ENCODE data around the gene IQCH. TPM values are rescaled to one million over a fixed set of nuclear protein-coding genes. Genes with fewer than 3 reads are reported as not detected.

Gene IQCH
- total RNA-seq, 2 experiments from 2014 or later, result 1.2 to 1.7 TPM

GRCh38 chr15:67389975-67390374, 135.4 kb downstream of the IQCH start:
- Mint-ChIP-seq H3K4me1 (ENCODE audit: low read depth) (no peaks in the 10 kb centered on the region), H3K27me3 (peaks cover 6% of the 10 kb centered on the region), H3K36me3 (ENCODE audit: low read depth) (no peaks in the 10 kb centered on the region), H3K9me3 (no peaks in the 10 kb centered on the region), H3K4me3 (no peak overlapping the region), H3K27ac (no peak overlapping the region)
- POLR2A ChIA-PET, result no interaction called here
- intact Hi-C loops (cut with micrococcal nuclease), result no loop called here
- DNase-seq (no peak), ATAC-seq (no peak)
- CTCF ChIA-PET, result no interaction called here
- TF ChIP-seq, protein P1, sequence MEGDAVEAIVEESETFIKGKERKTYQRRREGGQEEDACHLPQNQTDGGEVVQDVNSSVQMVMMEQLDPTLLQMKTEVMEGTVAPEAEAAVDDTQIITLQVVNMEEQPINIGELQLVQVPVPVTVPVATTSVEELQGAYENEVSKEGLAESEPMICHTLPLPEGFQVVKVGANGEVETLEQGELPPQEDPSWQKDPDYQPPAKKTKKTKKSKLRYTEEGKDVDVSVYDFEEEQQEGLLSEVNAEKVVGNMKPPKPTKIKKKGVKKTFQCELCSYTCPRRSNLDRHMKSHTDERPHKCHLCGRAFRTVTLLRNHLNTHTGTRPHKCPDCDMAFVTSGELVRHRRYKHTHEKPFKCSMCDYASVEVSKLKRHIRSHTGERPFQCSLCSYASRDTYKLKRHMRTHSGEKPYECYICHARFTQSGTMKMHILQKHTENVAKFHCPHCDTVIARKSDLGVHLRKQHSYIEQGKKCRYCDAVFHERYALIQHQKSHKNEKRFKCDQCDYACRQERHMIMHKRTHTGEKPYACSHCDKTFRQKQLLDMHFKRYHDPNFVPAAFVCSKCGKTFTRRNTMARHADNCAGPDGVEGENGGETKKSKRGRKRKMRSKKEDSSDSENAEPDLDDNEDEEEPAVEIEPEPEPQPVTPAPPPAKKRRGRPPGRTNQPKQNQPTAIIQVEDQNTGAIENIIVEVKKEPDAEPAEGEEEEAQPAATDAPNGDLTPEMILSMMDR (IDR thresholded peaks at IDR 0.05), result no peak

DNA sequence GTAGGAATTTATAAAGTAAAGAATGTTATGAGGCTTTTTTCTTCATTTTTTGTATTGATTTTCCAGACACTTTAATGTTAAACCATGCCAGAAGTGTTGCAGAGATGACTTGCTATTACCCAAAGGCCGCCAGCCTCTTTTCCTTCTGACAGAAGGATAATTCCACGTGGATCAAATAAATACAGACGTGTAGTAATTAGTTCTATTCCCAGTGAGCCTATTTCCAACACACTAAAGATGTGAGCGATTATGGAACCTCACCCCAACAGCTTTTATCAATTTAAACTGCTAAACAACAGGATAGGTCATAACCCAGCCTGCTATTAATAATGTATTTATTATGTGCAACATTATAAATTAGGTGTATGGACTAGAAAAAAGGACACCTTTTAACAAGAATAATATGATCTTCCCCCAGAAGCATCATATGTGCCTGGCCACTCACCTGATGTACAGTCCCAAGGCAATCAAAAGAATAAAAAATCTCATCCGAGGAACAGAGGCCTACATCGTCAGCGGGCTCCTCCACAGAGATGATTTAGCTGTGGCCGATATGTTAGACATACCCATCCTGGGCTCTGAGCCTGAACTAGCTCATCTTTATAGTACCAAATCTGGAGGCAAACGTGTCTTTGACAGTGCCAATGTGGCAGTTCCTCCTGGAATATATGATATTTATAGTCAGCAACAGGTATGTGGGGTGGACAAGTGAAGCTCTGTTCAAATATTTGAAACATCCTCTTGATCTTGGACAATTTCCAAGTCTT, 140.5 kb downstream of the IQCH start:
- Mint-ChIP-seq H3K4me1 (ENCODE audit: low read depth) (no peaks in the 10 kb centered on the region), H3K9me3 (no peaks in the 10 kb centered on the region), H3K36me3 (ENCODE audit: low read depth) (no peaks in the 10 kb centered on the region), H3K4me3 (no peak overlapping the region), H3K27ac (no peak overlapping the region), H3K27me3 (no peaks in the 10 kb centered on the region)
- intact Hi-C loops (cut with micrococcal nuclease), result no loop called here
- TF ChIP-seq, protein P1 (IDR thresholded peaks at IDR 0.05), result no peak
- no peak for DNase-seq
- ChIA-PET CTCF (no interaction called here), POLR2A (no interaction called here)
- no peak for ATAC-seq

GRCh38 chr15:67396114-67396513, 141.5 kb downstream of the IQCH start:
- intact Hi-C loops (cut with micrococcal nuclease), result no loop called here
- no peaks in the 10 kb centered on the region for H3K9me3 Mint-ChIP-seq
- no peaks in the 10 kb centered on the region for H3K36me3 Mint-ChIP-seq (ENCODE audit: low read depth)
- TF ChIP-seq, protein P1 (IDR thresholded peaks at IDR 0.05), result no peak
- no peak overlapping the region for H3K27ac Mint-ChIP-seq
- no peaks in the 10 kb centered on the region for H3K4me1 Mint-ChIP-seq (ENCODE audit: low read depth)
- no peak for DNase-seq
- H3K4me3 Mint-ChIP-seq, result no peak overlapping the region
- ATAC-seq, result no peak
- CTCF ChIA-PET, result interaction anchor here (1.0 to 1.5 kb wide), 3 partner anchors 12 to 62 kb away, joined by 3 to 7 read pairs (median 5); no protein-coding TSS in a partner anchor
- no peaks in the 10 kb centered on the region for H3K27me3 Mint-ChIP-seq
- POLR2A ChIA-PET, result no interaction called here

DNA sequence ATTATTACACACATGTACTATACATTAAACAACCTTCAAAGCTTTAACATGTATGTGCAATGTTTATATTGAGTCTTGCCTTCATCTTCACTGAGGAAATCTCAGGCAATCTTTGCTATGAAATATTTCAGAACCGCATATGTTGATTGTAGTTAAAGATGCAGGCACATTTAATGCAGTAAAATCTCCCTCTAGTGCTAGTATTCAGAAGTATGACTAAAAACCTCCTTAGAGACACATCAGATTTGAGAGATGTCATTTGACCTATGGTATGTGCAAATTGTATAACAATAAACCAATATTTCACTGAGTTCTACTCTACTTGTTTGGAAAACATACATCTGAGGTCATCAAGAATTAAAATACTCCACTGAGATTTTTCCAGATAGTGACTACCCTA, 142.6 kb downstream of the IQCH start:
- CTCF ChIA-PET, result interaction anchor here (1.0 to 1.5 kb wide), 3 partner anchors 11 to 61 kb away, joined by 3 to 7 read pairs (median 5); no protein-coding TSS in a partner anchor
- Mint-ChIP-seq H3K4me3 (no peak overlapping the region), H3K36me3 (ENCODE audit: low read depth) (no peaks in the 10 kb centered on the region), H3K27ac (no peak overlapping the region), H3K9me3 (no peaks in the 10 kb centered on the region), H3K4me1 (ENCODE audit: low read depth) (no peaks in the 10 kb centered on the region), H3K27me3 (no peaks in the 10 kb centered on the region)
- POLR2A ChIA-PET, result no interaction called here
- no peak for DNase-seq
- no peak for ATAC-seq
- intact Hi-C loops (cut with micrococcal nuclease), result no loop called here
- TF ChIP-seq, protein P1 (IDR thresholded peaks at IDR 0.05), result no peak

DNA sequence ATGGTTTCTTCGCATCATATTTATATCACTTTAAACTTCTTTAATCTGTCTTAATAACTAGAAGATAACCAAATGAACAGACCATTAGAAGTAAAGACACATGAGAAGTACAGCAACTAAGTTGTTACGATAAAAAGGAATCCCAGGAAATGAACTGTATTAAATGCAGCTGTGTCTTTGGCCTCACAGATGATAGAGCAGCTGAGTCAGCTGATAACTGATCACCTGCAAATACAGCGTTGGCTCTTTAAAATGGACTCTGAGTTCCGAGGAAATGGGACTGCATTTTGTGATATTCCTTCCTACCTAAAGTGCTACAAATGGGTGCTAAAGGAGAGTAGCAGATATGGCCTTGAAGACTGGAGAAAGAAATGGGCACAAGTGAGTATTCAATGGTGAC, 145.3 kb downstream of the IQCH start:
- ChIA-PET POLR2A (no interaction called here), CTCF (no interaction called here)
- TF ChIP-seq, protein P1 (IDR thresholded peaks at IDR 0.05), result no peak
- DNase-seq (no peak), ATAC-seq (no peak)
- H3K36me3 Mint-ChIP-seq (ENCODE audit: low read depth), result no peaks in the 10 kb centered on the region
- H3K27ac Mint-ChIP-seq, result no peak overlapping the region
- intact Hi-C loops (cut with micrococcal nuclease), result no loop called here
- H3K4me1 Mint-ChIP-seq (ENCODE audit: low read depth), result no peaks in the 10 kb centered on the region
- H3K27me3 Mint-ChIP-seq, result no peaks in the 10 kb centered on the region
- H3K4me3 Mint-ChIP-seq, result no peak overlapping the region
- no peaks in the 10 kb centered on the region for H3K9me3 Mint-ChIP-seq
